Activated CD4-positive, alpha-beta T cell treated with anti-CD3 and anti-CD28 coated beads, Interleukin-2, amount 50 U/mL, for 48 hours (primary cell): Measurements from ENCODE around the gene MSL2.
"Not testable (repeated sequence)": the region's sequence is repeated elsewhere in the genome, so short reads cannot be mapped to it uniquely, and the experiment has no call there.

Experiments
- DNase-seq, 2 experiments: peaks; one replicate each; pipeline ENCODE4 v3.0.0-alpha.2; 2020

MSL2 gene

DNA sequence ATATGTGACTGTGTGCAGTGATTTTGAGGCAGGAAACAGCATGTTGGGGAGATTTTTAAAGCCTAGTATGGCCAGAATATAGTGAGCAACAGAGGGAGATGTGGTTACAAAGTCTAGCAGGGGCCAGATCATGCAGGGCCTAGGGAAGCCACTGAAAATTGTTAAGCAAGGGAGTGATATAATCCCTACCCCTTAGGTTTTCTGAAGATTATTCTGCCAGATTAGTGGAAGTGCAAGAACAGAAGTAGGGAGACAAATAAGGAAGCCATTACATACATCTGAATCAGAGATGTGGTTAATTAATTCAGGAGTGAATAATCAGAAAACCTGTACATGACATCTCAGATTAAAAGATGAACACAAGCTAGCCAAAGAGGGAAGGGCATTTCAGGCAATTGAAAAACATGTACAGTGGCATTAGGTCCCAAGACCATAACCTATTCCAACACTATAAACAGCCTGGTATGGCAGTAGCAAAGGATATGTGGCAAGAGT lies 54.8 kb downstream of the MSL2 start:
- DNase-seq = no peak

DNA sequence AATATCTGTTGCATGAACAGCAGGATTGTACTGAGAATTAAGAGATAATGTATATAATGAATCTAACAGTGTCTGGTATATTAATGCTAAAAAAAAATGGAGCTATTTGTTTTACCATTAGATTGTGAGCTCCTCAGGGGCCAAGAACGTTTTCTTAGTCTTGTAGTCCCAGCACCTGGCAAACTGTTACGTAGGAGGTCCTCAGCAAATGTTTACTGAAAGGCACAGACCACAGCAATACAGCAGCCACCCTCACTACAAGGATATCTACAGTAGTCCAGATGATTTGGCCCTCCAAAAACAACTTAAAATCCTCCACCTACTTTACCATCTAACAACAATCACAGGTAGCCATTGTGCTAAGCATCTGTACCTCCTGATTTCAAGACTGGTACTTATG lies 59.7 kb downstream of the MSL2 start:
- no peak for DNase-seq

DNA sequence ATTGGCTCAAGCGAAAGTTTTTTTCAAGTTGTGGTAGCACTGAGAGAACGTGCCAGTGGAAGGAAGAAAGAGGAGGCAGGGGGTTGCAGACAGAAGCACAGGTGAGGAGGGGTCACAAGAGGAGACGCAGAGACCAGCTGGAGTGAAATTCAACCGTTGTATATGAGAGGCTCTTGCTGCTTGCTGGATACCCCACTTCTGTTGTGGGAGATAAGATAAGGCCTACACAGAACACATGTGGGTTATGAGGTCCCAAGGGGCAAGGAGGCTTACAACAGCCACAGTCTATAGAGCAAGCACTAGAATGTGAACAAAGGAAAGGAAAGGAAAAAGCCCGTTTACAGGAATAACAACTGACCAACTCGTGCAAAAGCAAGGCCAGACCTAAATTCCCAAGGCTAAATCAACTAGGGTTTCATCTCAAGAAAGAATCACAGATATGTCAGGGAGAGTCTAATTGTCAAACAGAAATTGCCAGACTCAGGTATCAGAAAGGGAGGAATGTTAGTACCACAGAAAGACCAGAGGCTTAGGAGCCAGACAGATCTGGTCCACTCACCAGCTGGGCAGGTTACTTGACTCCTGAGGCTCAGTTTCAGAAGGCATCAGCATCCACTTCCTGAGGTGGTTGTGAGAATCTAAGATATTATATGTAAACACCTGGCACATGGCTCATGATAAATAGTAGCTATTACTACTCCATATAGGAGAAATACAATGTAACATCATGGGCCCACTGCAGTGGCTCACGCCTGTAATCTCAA lies 60.9 kb downstream of the MSL2 start:
- DNase-seq = no peak

DNA sequence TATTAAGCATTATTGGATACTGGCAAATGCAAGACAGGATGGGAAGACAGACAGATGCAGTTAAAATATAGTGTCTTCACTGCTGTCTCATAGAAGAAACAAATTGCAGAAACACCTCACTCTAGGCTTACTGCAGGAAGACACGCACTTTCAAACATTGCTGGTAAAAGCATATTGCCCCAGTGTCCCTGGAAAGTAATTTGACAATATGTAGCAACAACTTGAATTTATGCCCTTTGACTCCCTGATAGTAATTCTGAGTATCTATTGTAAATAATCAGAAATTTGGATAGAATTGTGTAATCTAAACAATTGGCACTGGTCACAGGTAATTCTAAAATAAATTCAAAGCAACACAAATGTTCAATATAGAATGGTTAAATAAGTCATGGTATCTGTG lies 62.0 kb downstream of the MSL2 start:
- DNase-seq = no peak

DNA sequence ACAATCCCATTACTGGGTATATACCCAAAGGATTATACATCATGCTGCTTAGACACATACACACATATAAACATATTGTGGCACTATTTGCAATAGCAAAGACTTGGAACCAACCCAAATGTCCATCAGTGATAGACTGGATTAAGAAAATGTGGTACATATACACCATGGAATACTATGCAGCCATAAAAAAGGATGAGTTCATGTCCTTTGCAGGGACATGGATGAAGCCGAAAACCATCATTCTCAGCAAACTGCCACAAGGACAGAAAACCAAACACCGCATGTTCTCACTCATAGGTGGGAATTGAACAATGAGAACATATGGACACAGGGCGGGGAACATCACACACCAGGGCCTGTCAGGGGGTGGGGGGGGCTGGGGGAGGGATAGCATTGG lies 64.5 kb downstream of the MSL2 start:
- DNase-seq = not testable (repeated sequence)

DNA sequence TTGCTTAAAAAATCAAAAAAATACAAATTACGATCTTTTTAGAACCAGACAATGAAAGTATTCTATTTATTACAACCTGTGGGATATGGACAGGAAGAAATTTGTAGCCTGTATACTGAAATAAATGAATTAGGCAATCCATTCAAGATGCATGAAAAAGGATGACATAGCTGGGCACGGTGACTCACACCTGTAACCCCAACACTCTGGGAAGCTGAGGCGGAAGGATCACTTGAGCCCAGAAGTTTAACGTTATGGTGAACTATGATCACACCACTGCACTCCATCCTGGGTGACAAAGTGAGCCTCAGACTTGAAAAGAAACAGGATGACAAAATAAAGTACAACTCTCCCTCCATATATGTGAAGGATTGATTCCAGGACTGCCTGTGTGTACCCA lies 74.1 kb downstream of the MSL2 start:
- no peak for DNase-seq

DNA sequence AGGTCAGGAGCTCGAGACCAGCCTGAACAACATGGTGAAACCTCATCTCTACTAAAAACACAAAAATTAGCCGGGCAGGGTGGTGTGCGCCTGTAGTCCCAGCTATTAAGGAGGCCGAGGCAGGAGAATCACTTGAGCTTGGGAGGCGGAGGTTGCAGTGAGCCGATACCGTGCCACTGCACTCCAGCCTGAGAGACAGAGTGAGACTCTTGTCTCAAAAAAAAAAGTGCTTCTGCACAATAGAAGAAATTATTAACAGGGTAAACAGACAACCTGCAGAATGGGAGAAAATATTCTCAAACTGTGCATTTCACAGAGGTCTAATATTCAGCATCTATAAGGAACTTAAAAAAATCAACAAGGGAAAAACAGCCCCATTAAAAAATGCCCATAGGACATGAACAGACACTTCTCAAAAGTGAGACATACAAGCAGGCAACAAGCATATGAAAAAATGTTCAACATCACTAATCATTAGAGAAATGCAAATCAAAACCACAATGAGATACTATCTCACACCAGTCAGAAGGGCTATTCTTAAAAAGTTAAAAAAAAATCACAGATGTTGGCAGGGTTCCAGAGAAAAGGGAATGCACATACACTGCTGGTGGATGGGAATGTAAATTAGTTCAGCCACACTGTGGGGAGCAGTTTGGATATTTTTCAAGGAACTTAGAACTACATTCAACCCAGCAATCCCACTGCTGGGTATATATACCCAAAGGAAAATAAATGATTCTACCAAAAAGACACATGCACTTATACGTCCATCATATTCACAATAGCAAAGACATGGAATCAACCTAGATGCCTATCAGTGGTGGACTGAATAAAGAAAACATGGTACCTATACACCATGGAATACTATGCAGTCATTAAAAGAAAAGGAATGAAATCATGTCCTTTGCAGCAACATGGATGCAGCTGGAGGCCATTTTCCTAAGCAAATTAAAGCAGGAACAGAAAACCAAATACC lies 75.5 kb downstream of the MSL2 start:
- DNase-seq = no peak

DNA sequence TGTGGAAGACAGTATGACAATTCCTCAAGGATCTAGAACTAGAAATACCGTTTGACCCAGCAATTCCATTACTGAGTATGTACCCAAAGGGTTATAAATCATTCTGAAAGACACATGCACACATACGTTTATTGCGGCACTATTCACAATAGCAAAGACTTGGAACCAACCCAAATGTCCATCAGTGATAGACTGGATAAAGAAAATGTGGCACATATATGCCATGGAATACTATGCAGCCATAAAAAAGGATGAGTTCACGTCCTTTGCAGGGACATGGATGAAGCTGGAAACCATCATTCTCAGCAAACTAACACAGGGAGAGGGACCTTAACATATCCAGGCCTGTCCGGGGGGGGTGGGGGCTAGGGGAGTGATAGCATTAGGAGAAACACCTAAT lies 76.4 kb downstream of the MSL2 start:
- not testable (repeated sequence) for DNase-seq

DNA sequence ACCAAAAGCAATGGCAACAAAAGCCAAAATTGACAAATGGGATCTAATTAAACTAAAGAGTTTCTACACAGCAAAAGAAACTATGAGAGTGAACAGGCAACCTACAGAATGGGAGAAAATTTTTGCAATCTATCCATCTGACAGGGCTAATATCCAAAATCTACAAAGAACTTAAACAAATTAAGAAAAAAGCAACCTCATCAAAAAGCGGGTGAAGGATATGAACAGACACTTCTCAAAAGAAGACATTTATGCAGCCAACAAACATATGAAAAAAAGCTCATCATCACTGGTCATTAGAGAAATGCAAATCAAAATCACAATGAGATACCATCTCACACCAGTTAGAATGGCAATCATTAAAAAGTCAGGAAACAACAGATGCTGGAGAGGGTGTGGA lies 76.8 kb downstream of the MSL2 start:
- DNase-seq = not testable (repeated sequence)

DNA sequence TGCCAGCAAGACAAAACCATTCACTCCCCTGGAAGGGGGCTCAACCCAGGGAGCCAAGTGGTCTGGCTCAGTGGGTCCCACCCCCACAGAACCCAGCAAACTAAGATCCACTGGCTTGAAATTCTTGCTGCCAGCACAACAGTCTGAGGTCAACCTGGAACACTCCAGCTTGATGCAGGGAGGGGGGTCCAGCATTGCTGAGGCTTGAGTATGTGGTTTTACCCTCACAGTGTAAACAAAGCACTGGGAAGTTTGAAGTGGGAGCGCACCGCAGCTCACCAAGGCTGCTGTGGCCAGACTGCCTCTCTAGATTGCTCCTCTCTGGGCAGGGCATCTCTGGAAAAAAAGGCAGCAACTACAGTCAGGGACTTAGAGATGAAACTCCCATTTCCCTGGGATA lies 81.7 kb downstream of the MSL2 start:
- no peak for DNase-seq

DNA sequence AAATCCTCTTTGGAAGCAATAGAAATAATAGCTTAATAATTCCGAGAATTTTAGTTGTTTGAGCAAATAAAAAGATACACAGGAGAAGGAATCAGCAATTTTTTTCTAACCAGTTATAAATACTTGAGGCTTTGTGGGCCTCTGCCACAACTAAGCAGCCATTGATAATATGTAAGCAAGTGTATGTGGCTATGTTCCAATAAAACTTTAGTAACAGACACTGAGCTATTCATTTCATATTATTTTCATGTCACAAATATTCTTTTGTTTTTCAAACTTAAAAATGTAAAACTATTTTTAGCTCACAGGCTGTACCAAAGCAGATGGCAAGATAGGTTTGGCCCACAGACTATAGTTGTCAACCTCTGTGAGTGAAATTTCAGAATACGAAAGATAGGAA lies 85.7 kb downstream of the MSL2 start:
- DNase-seq = no peak

DNA sequence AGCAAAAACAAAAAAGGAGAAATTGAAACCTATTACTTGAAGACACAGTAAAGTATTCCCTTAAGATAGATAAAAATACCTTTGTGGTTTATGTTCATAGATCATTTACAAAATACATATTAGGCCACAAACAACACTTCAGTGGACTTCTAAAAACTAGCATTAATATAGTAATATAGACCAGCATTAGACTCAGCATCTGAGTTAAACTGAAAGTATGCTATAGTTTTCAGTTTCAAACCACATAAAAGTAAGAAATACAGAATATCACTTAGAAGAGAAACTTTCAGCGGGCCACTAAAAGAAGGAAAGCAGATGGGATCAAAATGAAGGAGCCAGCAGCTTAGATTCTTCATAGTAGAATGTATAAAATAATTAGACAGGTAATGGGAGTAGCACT lies 86.6 kb downstream of the MSL2 start:
- no peak for DNase-seq

DNA sequence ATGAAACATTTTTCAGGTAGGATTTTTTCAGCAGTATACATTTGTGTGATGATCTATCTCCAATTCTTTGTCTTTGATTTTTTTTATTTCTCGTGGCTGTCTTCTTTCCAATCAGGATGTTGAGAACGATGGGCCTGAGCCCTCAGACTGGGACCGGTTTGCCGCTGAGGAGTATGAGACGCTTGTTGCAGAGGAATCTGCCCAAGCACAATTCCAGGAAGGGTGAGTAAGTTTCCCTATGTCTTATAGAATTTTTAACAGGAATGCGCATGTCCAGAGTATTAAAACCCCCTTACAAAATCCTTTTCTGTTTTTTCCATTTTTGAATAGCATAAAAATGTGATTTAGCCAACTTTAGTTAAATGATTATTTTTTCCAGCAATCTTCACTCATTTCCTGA lies 90.0 kb downstream of the MSL2 start:
- no peak for DNase-seq

DNA sequence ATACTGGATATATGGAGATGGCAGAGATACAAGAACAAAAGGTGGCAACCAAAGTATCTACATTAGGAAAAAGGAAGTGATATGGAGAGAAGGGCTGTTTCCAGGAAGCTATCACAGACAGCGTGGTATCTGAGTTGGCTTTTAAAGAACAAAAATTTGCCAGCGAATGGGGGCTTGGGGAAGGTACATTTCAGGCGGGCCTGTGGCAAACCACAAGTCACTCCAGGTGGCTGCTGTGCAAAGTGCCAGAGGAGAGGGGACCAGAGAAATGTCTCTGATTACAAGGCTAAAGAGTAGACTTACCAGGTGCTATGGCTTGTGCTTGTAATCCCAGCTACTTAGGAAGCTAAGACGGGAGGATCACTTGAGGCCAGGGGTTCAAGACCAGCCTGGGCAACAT lies 91.1 kb downstream of the MSL2 start:
- no peak for DNase-seq
